CD14-positive monocyte (primary cell): Measurements from ENCODE around the gene PCCA. TPM values are rescaled to one million over a fixed set of nuclear protein-coding genes. Genes with fewer than 3 reads are reported as not detected.

Experiments
- DNase-seq, 3 donors: peaks; one replicate each; pipeline ENCODE4 v3.0.0-alpha.2; 2011 to 2022
- H2AFZ ChIP-seq: 2 replicates; pipeline ENCODE4 v1.6.0; 2012; ENCODE audit warnings: mild to moderate bottlenecking, low read depth, low read length, inconsistent platforms; ENCODE audit not compliant: insufficient read depth, poor library complexity, severe bottlenecking
- H3K27ac ChIP-seq, 2 donors: 1 replicate in 1 of 2; 2 replicates in 1 of 2; pipeline ENCODE4 v1.5.1; 2012 to 2013; ENCODE audit warnings: low read length in 2 of 2, control low read depth in 1 of 2, inconsistent platforms in 1 of 2, low read depth in 1 of 2, mild to moderate bottlenecking in 1 of 2
- H3K27me3 ChIP-seq, 2 donors: one replicate each; pipeline versions ENCODE4 v1.6.0 to v1.6.1; 2011 to 2013; ENCODE audit warnings: low read length in 2 of 2; ENCODE audit not compliant: control insufficient read depth in 2 of 2, insufficient read depth in 2 of 2
- H3K36me3 ChIP-seq, 2 donors: replicated peaks in 1 of 2; 1 replicate in 1 of 2; 2 replicates in 1 of 2; pipeline versions ENCODE4 v1.5.1 to v1.6.1; 2012 to 2013; ENCODE audit warnings: low read length in 2 of 2, control low read depth in 1 of 2, inconsistent platforms in 1 of 2, mild to moderate bottlenecking in 1 of 2; ENCODE audit not compliant: insufficient read depth in 2 of 2, control insufficient read depth in 1 of 2
- H3K4me1 ChIP-seq, 2 donors: 1 replicate in 1 of 2; 2 replicates in 1 of 2; pipeline versions ENCODE4 v1.5.1 to v1.6.1; 2012 to 2013; ENCODE audit warnings: low read length in 2 of 2, control low read depth in 1 of 2, inconsistent platforms in 1 of 2, mild to moderate bottlenecking in 1 of 2, moderate library complexity in 1 of 2; ENCODE audit not compliant: insufficient read depth in 2 of 2, control insufficient read depth in 1 of 2
- H3K4me2 ChIP-seq: replicated peaks from 2 replicates; pipeline ENCODE3; 2012; ENCODE audit warnings: low read length, moderate library complexity, mild to moderate bottlenecking; ENCODE audit not compliant: poor library complexity, severe bottlenecking; ENCODE audit errors: extremely low read depth
- H3K4me3 ChIP-seq, 3 experiments: fragments of 200-600 bp in 1 of 3; sonication (generic) in 1 of 3; replicated peaks in 1 of 3; 1 replicate in 2 of 3; 2 replicates in 1 of 3; pipeline ENCODE4 v1.5.1; 2011 to 2013; ENCODE audit warnings: low read length in 3 of 3, mild to moderate bottlenecking in 3 of 3, control low read depth in 2 of 3, low read depth in 2 of 3, inconsistent platforms in 1 of 3, moderate library complexity in 1 of 3
- H3K79me2 ChIP-seq: 2 replicates; pipeline ENCODE4 v1.6.0; 2012; ENCODE audit warnings: mild to moderate bottlenecking, control low read depth, inconsistent platforms, low read length, moderate library complexity; ENCODE audit not compliant: insufficient read depth
- H3K9ac ChIP-seq: 2 replicates; pipeline ENCODE4 v1.6.0; 2017; ENCODE audit warnings: low read length, mild to moderate bottlenecking; ENCODE audit not compliant: insufficient read depth, poor library complexity, severe bottlenecking
- H3K9me3 ChIP-seq, 2 donors: replicated peaks in 1 of 2; 1 replicate in 1 of 2; 2 replicates in 1 of 2; pipeline versions ENCODE4 v1.5.1 to v1.6.1; 2012 to 2013; ENCODE audit warnings: low read length in 2 of 2, control low read depth in 1 of 2; ENCODE audit not compliant: control insufficient read depth in 1 of 2, insufficient read depth in 1 of 2
- H4K20me1 ChIP-seq: 2 replicates; pipeline ENCODE4 v1.6.0; 2012; ENCODE audit warnings: mild to moderate bottlenecking, low read length, control low read depth, moderate library complexity; ENCODE audit not compliant: insufficient read depth
- H3K27ac Mint-ChIP-seq, 7 donors: one replicate each; pipeline ENCODE4 v1.8.0; 2020; ENCODE audit warnings: mild to moderate bottlenecking in 7 of 7, mixed read lengths in 7 of 7, moderate library complexity in 6 of 7, inconsistent platforms in 2 of 7
- H3K27me3 Mint-ChIP-seq, 3 donors: one replicate each; pipeline ENCODE4 v1.8.0; 2021 to 2022; ENCODE audit warnings: low read depth in 3 of 3, mild to moderate bottlenecking in 3 of 3, mixed read lengths in 3 of 3, moderate library complexity in 3 of 3, inconsistent platforms in 1 of 3
- H3K36me3 Mint-ChIP-seq, 2 donors: one replicate each; pipeline ENCODE4 v1.8.0; 2020; ENCODE audit warnings: mixed read lengths in 2 of 2, inconsistent platforms in 1 of 2, mild to moderate bottlenecking in 1 of 2
- H3K4me1 Mint-ChIP-seq: one replicate; pipeline ENCODE4 v1.8.0; 2020; ENCODE audit warnings: mild to moderate bottlenecking, mixed read lengths
- H3K4me3 Mint-ChIP-seq, 2 donors: one replicate each; pipeline ENCODE4 v1.8.0; 2020; ENCODE audit warnings: mild to moderate bottlenecking in 2 of 2, mixed read lengths in 2 of 2, moderate library complexity in 1 of 2
- H3K9me3 Mint-ChIP-seq, 7 donors: one replicate each; pipeline ENCODE4 v1.8.0; 2020 to 2022; ENCODE audit warnings: mixed read lengths in 7 of 7, mild to moderate bottlenecking in 6 of 7, moderate library complexity in 6 of 7, inconsistent platforms in 2 of 7
- CTCF ChIP-seq: fragments of 200-600 bp; IDR thresholded peaks from one replicate; pipeline ENCODE4 v1.8.0; 2022; ENCODE audit warnings: antibody characterized with exemption, mild to moderate bottlenecking
- WGBS: methylation state at CpG from one replicate; pipeline ENCODE4 v1.1.5; 2013; ENCODE audit warnings: missing lambda C conversion rate; ENCODE audit not compliant: insufficient coverage; 5-methylcytosine and 5-hydroxymethylcytosine counted together
- intact Hi-C, 2 donors: fragments of 100-400 bp; cut with micrococcal nuclease; formaldehyde crosslinking; loops; one replicate each; pipeline versions ENCODE4 v1.15.0 to v1.15.1; 2023
- polyA plus RNA-seq, 3 donors: library from polyadenylated mRNA; depleted of rRNA in 1 of 3; unstranded in 2 of 3; stranded (reverse) in 1 of 3; fragments of 300-500 nt in 2 of 3; fragments of >200 nt in 1 of 3; fragmentation: Illumina TruSeq in 2 of 3; gene quantifications; 1 replicate in 2 of 3; 2 replicates in 1 of 3; pipeline ENCODE4 v1.2.3, GENCODE V29; 2012 to 2021

Gene PCCA
- polyA plus RNA-seq, 3 donors, result 4.4 to 13.5 (median 11.9) TPM

- H3K27me3 Mint-ChIP-seq, result peaks cover 0 to 3% (median 0%) of the 10 kb centered on the region in 3 donors
- Histone ChIP-seq H3K4me3 (no peak overlapping the region), H3K36me3 (no peaks in the 10 kb centered on the region), H3K27ac (no peak overlapping the region), H2AFZ (no peak overlapping the region), H3K9ac (no peak overlapping the region), H3K27me3 (no peaks in the 10 kb centered on the region), H3K9me3 (peaks cover 0 to 10% of the 10 kb centered on the region in 2 donors), H4K20me1 (no peaks in the 10 kb centered on the region), H3K79me2 (no peaks in the 10 kb centered on the region), H3K4me1 (no peaks in the 10 kb centered on the region), H3K4me2 (no peak overlapping the region)
- H3K9me3 Mint-ChIP-seq, result peaks cover 7 to 14% (median 11%) of the 10 kb centered on the region in 7 donors
- no peak for TF ChIP-seq CTCF
- H3K4me3 Mint-ChIP-seq, result no peak overlapping the region
- DNase-seq, result no peak
- H3K36me3 Mint-ChIP-seq, result peaks cover 1 to 10% of the 10 kb centered on the region in 2 donors
- no peak overlapping the region for H3K27ac Mint-ChIP-seq
- no peaks in the 10 kb centered on the region for H3K4me1 Mint-ChIP-seq
- intact Hi-C loops, result no loop called here
- 90% methylated on average over 3 of the region's 4 CpGs for WGBS
Measured at GRCh38 chr13:100458673-100459072, 369.8 kb downstream of the PCCA start.

- TF ChIP-seq CTCF, result no peak
- intact Hi-C loops, result no loop called here
- Histone ChIP-seq H3K9me3 (peaks cover 0 to 10% of the 10 kb centered on the region in 2 donors), H3K36me3 (no peaks in the 10 kb centered on the region), H3K4me1 (no peaks in the 10 kb centered on the region), H3K4me2 (no peak overlapping the region), H2AFZ (no peak overlapping the region), H4K20me1 (no peaks in the 10 kb centered on the region), H3K79me2 (no peaks in the 10 kb centered on the region), H3K9ac (no peak overlapping the region), H3K27me3 (no peaks in the 10 kb centered on the region), H3K4me3 (no peak overlapping the region), H3K27ac (no peak overlapping the region)
- Mint-ChIP-seq H3K4me3 (no peak overlapping the region), H3K27ac (no peak overlapping the region), H3K36me3 (peaks cover 1 to 10% of the 10 kb centered on the region in 2 donors), H3K9me3 (peaks cover 7 to 14% (median 11%) of the 10 kb centered on the region in 7 donors), H3K27me3 (peaks cover 0 to 3% (median 0%) of the 10 kb centered on the region in 3 donors), H3K4me1 (no peaks in the 10 kb centered on the region)
- no peak for DNase-seq
- 100% methylated on average over 2 of the region's 5 CpGs for WGBS
Measured at GRCh38 chr13:100459747-100460146, 370.9 kb downstream of the PCCA start.
